Endothelial cell of umbilical vein (primary cell): ENCODE measurements around the gene CCDC190. TPM values are rescaled to one million over a fixed set of nuclear protein-coding genes. Genes with fewer than 3 reads are reported as not detected.

Source experiments
- BruUV-seq: library from RNA; stranded (reverse); fragments of 400-500 nt; replicated peaks from 2 replicates; lab custom pipeline; 2021; lab: Mats Ljungman, UMichigan
- CTCF ChIA-PET: fragments of 300-600, 350-600 bp; sonication (Branson Sonifier 250); formaldehyde crosslinking; loops from one replicate; lab custom pipeline; 2021; ENCODE audit warnings: antibody characterized with exemption, inconsistent platforms; lab: Charles Lee
- POLR2A ChIA-PET: fragments of 300-600, 350-600 bp; sonication (Branson Sonifier 250); formaldehyde crosslinking; loops from one replicate; lab custom pipeline; 2021; ENCODE audit warnings: antibody characterized with exemption, inconsistent platforms; lab: Charles Lee
- DNase-seq: peaks from one replicate; pipeline ENCODE4 v3.0.0-alpha.2; 2011; ENCODE audit warnings: low read depth, low spot score
- FAIRE-seq: peaks from 2 replicates; lab custom pipeline; 2011; peaks lifted over from hg19 to GRCh38; lab: Jason Lieb, UNC
- H2AFZ ChIP-seq: 2 replicates; pipeline ENCODE4 v1.6.0; 2012; ENCODE audit warnings: low read depth, low read length, control low read depth, inconsistent platforms
- H3K27ac ChIP-seq: 2 replicates; pipeline ENCODE4 v1.5.1; 2011; ENCODE audit warnings: low read depth, mild to moderate bottlenecking, control low read depth, low read length, moderate library complexity; ENCODE audit not compliant: insufficient read depth
- H3K27me3 ChIP-seq, 2 experiments: 2 replicates each; pipeline versions ENCODE4 v1.6.0 to v1.6.1; 2011; ENCODE audit warnings: low read length in 2 of 2, mixed read lengths in 1 of 2; ENCODE audit not compliant: control insufficient read depth in 2 of 2, insufficient read depth in 2 of 2
- H3K36me3 ChIP-seq, 2 experiments: 2 replicates in 1 of 2; 3 replicates in 1 of 2; pipeline ENCODE4 v1.5.1; 2011; ENCODE audit warnings: low read length in 2 of 2, mild to moderate bottlenecking in 1 of 2, moderate library complexity in 1 of 2; ENCODE audit not compliant: control insufficient read depth in 2 of 2, insufficient read depth in 2 of 2; ENCODE audit errors: extremely low read depth in 1 of 2
- H3K4me1 ChIP-seq: 3 replicates; pipeline ENCODE4 v1.5.1; 2011; ENCODE audit warnings: mild to moderate bottlenecking, low read length; ENCODE audit not compliant: control insufficient read depth, insufficient read depth; ENCODE audit errors: extremely low read depth
- H3K4me2 ChIP-seq: 2 replicates; pipeline ENCODE4 v1.6.1; 2011; ENCODE audit warnings: low read length, control low read depth, mixed read lengths; ENCODE audit not compliant: insufficient read depth
- H3K4me3 ChIP-seq, 3 experiments: fragments of 200-600 bp in 1 of 3; sonication (generic), shearing (Covaris generic) in 1 of 3; replicated peaks in 1 of 3; 2 replicates each; pipeline ENCODE4 v1.5.1; 2011 to 2016; ENCODE audit warnings: control low read depth in 3 of 3, low read length in 3 of 3, mild to moderate bottlenecking in 2 of 3, inconsistent platforms in 1 of 3, low read depth in 1 of 3, moderate library complexity in 1 of 3; ENCODE audit not compliant: insufficient read depth in 1 of 3
- H3K79me2 ChIP-seq: 2 replicates; pipeline ENCODE4 v1.6.0; 2012; ENCODE audit warnings: low read length, inconsistent platforms; ENCODE audit not compliant: control insufficient read depth, insufficient read depth
- H3K9ac ChIP-seq: replicated peaks from 2 replicates; pipeline ENCODE3; 2011; ENCODE audit warnings: low read length, control low read depth; ENCODE audit not compliant: insufficient read depth; ENCODE audit errors: extremely low read depth
- H3K9me1 ChIP-seq: replicated peaks from 3 replicates; pipeline ENCODE4 v1.6.0; 2011; ENCODE audit warnings: mild to moderate bottlenecking, low read length; ENCODE audit not compliant: control insufficient read depth, insufficient read depth; ENCODE audit errors: extremely low read depth
- H3K9me3 ChIP-seq: replicated peaks from 2 replicates; pipeline ENCODE4 v1.5.1; 2012; ENCODE audit warnings: low read length, inconsistent platforms; ENCODE audit not compliant: control insufficient read depth, insufficient read depth
- H4K20me1 ChIP-seq: replicated peaks from 2 replicates; pipeline ENCODE3; 2011; ENCODE audit warnings: mild to moderate bottlenecking, low read length; ENCODE audit not compliant: control insufficient read depth, insufficient read depth; ENCODE audit errors: extremely low read depth
- CTCF ChIP-seq, 2 donors: IDR thresholded peaks; 1 replicate in 1 of 2; 2 replicates in 1 of 2; pipeline ENCODE4 v1.5.1; 2011; ENCODE audit warnings: low read length in 2 of 2, mild to moderate bottlenecking in 2 of 2, moderate library complexity in 2 of 2, control low read depth in 1 of 2, inconsistent platforms in 1 of 2, low read depth in 1 of 2; ENCODE audit not compliant: insufficient read depth in 1 of 2; ENCODE audit errors: extremely low read depth in 1 of 2
- EZH2 ChIP-seq: IDR thresholded peaks from 2 replicates; pipeline ENCODE4 v1.6.1; 2012; ENCODE audit warnings: borderline replicate concordance, low read depth, mild to moderate bottlenecking, moderate library complexity, low read length, inconsistent platforms; ENCODE audit not compliant: severe bottlenecking
- FOS ChIP-seq: IDR thresholded peaks from 2 replicates; pipeline ENCODE4 v1.6.1; 2011; ENCODE audit warnings: mild to moderate bottlenecking, low read length, moderate library complexity, borderline replicate concordance; ENCODE audit not compliant: insufficient read depth
- GATA2 ChIP-seq: IDR thresholded peaks from 2 replicates; pipeline ENCODE4 v1.7.0; 2011; ENCODE audit warnings: low read depth, mild to moderate bottlenecking, moderate library complexity, mixed read lengths, low read length; ENCODE audit not compliant: insufficient read length, insufficient read depth
- JUN ChIP-seq: IDR thresholded peaks from 2 replicates; pipeline ENCODE4 v1.6.1; 2011; ENCODE audit warnings: borderline replicate concordance, low read depth; ENCODE audit not compliant: insufficient read length, insufficient read depth
- MAX ChIP-seq: IDR thresholded peaks from 2 replicates; pipeline ENCODE4 v1.6.1; 2011; ENCODE audit not compliant: insufficient read depth, insufficient read length
- MYC ChIP-seq: IDR thresholded peaks from one replicate; pipeline ENCODE4 v1.6.1; 2011; ENCODE audit warnings: mild to moderate bottlenecking, low read depth, low read length
- POLR2A ChIP-seq: IDR thresholded peaks from 2 replicates; pipeline ENCODE4 v1.6.1; 2012; ENCODE audit warnings: low read depth, mild to moderate bottlenecking, control low read depth, low read length
- POLR2AphosphoS5 ChIP-seq: IDR thresholded peaks from 2 replicates; pipeline ENCODE4 v1.6.1; 2012; ENCODE audit warnings: low read depth, mild to moderate bottlenecking, control low read depth, low read length, moderate library complexity; ENCODE audit not compliant: insufficient read depth
- dilution Hi-C: fragments of 300-500 bp; cut with MboI; formaldehyde crosslinking; loops from one replicate; pipeline ENCODE4 v1.15.0; 2019; ENCODE audit warnings: low sequenced_read_pairs; ENCODE audit not compliant: extremely low pct_ligation_motif_present
- intact Hi-C: fragments of 100-400 bp; cut with micrococcal nuclease; formaldehyde crosslinking; loops from one replicate; pipeline ENCODE4 v1.10.0; 2022
- polyA plus RNA-seq, 4 experiments: library from polyadenylated mRNA; depleted of rRNA in 3 of 4; stranded (reverse) in 3 of 4; unstranded in 1 of 4; fragments of >200 nt; gene quantifications; 2 replicates each; pipeline versions ENCODE4 v1.2.1 to v1.2.3, GENCODE V29; 2011 to 2012; ENCODE audit warnings: missing spikeins in 1 of 4
- total RNA-seq: library from RNA; stranded (reverse); gene quantifications from 2 replicates; pipeline ENCODE4 v1.2.3, GENCODE V29; 2021

Gene CCDC190
- total and polyA plus RNA-seq, 2 donors (not counting 3 experiments of a cell fraction or from before 2014, with no cell fraction given), result 3.7 to 9.0 TPM

- no TSS peak for BruUV-seq
- no peaks in the 10 kb centered on the region for H3K27me3 ChIP-seq
- H3K9ac ChIP-seq, result no peak overlapping the region
- no peak for TF ChIP-seq CTCF (IDR thresholded peaks at IDR 0.05; ENCODE audit: extremely low read depth in 1 of 2, insufficient read depth in 1 of 2, low read depth in 1 of 2, low read length in 2 of 2)
- no peak for TF ChIP-seq POLR2A
- TF ChIP-seq MYC, result no peak
- no peak for TF ChIP-seq GATA2
- TF ChIP-seq FOS, result no peak
- TF ChIP-seq MAX, result no peak
- no peak for TF ChIP-seq POLR2AphosphoS5
- TF ChIP-seq JUN, result no peak
- no peak for TF ChIP-seq EZH2
- H3K4me3 ChIP-seq, result no peak overlapping the region
- no peak for FAIRE-seq
- no peaks in the 10 kb centered on the region for H3K4me1 ChIP-seq
- no peaks in the 10 kb centered on the region for H3K36me3 ChIP-seq
- no peak overlapping the region for H3K27ac ChIP-seq
- no peaks in the 10 kb centered on the region for H3K9me3 ChIP-seq
- POLR2A ChIA-PET, result no interaction called here
- H4K20me1 ChIP-seq, result no peaks in the 10 kb centered on the region
- CTCF ChIA-PET, result interaction anchor here (0.5 to 2.3 kb wide), 11 partner anchors 10 to 591 kb away, joined by 3 to 14 read pairs (median 3); partner anchors contain the start of gene RGS4
- dilution Hi-C loops, result loop anchor here (25.0 kb wide), 1 partner anchor 302 kb away; no protein-coding TSS in a partner anchor
- no peak overlapping the region for H3K4me2 ChIP-seq
- H2AFZ ChIP-seq, result no peak overlapping the region
- H3K9me1 ChIP-seq, result no peaks in the 10 kb centered on the region
- no peaks in the 10 kb centered on the region for H3K79me2 ChIP-seq
- intact Hi-C loops, result no loop called here
- DNase-seq, result no peak
These were observed 23.9 kb upstream of the CCDC190 start for GRCh38 chr1:162884831-162885230.
